Endodermal cell (in vitro differentiated cells): ENCODE results near the gene MMEL1. TPM values are rescaled to one million over a fixed set of nuclear protein-coding genes. Genes with fewer than 3 reads are reported as not detected.

Source experiments
- DNase-seq: peaks from one replicate; pipeline ENCODE4 v3.0.0-alpha.2; 2017
- H3K27ac ChIP-seq: 2 replicates; pipeline ENCODE4 v1.5.1; 2013; ENCODE audit warnings: mild to moderate bottlenecking, low read depth, low read length, moderate library complexity
- H3K27me3 ChIP-seq: 2 replicates; pipeline ENCODE4 v1.6.1; 2013; ENCODE audit warnings: mild to moderate bottlenecking, low read length, moderate library complexity; ENCODE audit not compliant: insufficient read depth, control insufficient read depth, poor library complexity, severe bottlenecking
- H3K36me3 ChIP-seq: 2 replicates; pipeline ENCODE4 v1.7.0; 2013; ENCODE audit warnings: mild to moderate bottlenecking, low read length, moderate library complexity; ENCODE audit not compliant: control insufficient read depth, insufficient read depth
- H3K4me1 ChIP-seq: one replicate; pipeline ENCODE4 v1.7.0; 2013; ENCODE audit warnings: low read length; ENCODE audit not compliant: control insufficient read depth, insufficient read depth
- H3K4me3 ChIP-seq: 2 replicates; pipeline ENCODE4 v1.5.1; 2013; ENCODE audit warnings: mild to moderate bottlenecking, low read length, moderate library complexity
- H3K9ac ChIP-seq: 2 replicates; pipeline ENCODE4 v1.6.1; 2013; ENCODE audit warnings: mild to moderate bottlenecking, low read length, moderate library complexity; ENCODE audit not compliant: poor library complexity, severe bottlenecking; ENCODE audit errors: extremely low read depth
- H3K9me3 ChIP-seq: 2 replicates; pipeline ENCODE4 v1.6.1; 2013; ENCODE audit warnings: mild to moderate bottlenecking, low read length, moderate library complexity; ENCODE audit not compliant: control insufficient read depth
- H3K27ac Mint-ChIP-seq: 2 replicates; pipeline ENCODE4 v1.8.0; 2020; ENCODE audit warnings: mixed read lengths
- H3K27me3 Mint-ChIP-seq: 2 replicates; pipeline ENCODE4 v1.8.0; 2021; ENCODE audit warnings: mild to moderate bottlenecking, mixed read lengths; ENCODE audit not compliant: insufficient read depth
- H3K36me3 Mint-ChIP-seq: 2 replicates; pipeline ENCODE4 v1.8.0; 2020; ENCODE audit warnings: low read depth, mixed read lengths
- H3K4me1 Mint-ChIP-seq: 2 replicates; pipeline ENCODE4 v1.8.0; 2020; ENCODE audit warnings: mixed read lengths
- H3K4me3 Mint-ChIP-seq: 2 replicates; pipeline ENCODE4 v1.8.0; 2020; ENCODE audit warnings: mild to moderate bottlenecking, moderate library complexity, mixed read lengths
- H3K9me3 Mint-ChIP-seq: 2 replicates; pipeline ENCODE4 v1.8.0; 2020; ENCODE audit warnings: mild to moderate bottlenecking, mixed read lengths
- WGBS, 2 experiments: methylation state at CpG; one replicate each; pipeline versions ENCODE4 v1.1.5 to v1.1.7; 2013; ENCODE audit warnings: missing lambda C conversion rate in 2 of 2, mixed read lengths in 1 of 2; ENCODE audit not compliant: insufficient coverage in 1 of 2, insufficient read length in 1 of 2; 5-methylcytosine and 5-hydroxymethylcytosine counted together
- total RNA-seq, 2 donors: library from RNA; stranded (reverse); fragmentation: NEBNext Ultra II Directional in 1 of 2; extraction: Animal tissue kit (Norgen Biotek cat#: 25700) in 1 of 2; gene quantifications; 2 replicates in 1 of 2; 3 replicates in 1 of 2; pipeline ENCODE4 v1.2.1, GENCODE V29; 2021
- TF ChIP-seq, protein P1 (sequence below): fragments of 200-600 bp; sonication (generic); conservative IDR thresholded peaks from 2 replicates; pipeline ENCODE4 v1.5.0; 2021; ENCODE audit warnings: antibody characterized with exemption, mild to moderate bottlenecking

Gene MMEL1
- total RNA-seq, 2 donors from 2014 or later = 0.42 TPM; not detected in 1

- Mint-ChIP-seq H3K27me3 (peaks cover 2% of the 10 kb centered on the region), H3K27ac (no peak overlapping the region), H3K9me3 (no peaks in the 10 kb centered on the region), H3K4me3 (no peak overlapping the region), H3K4me1 (no peaks in the 10 kb centered on the region), H3K36me3 (no peaks in the 10 kb centered on the region)
- H3K27ac ChIP-seq = no peak overlapping the region
- no peaks in the 10 kb centered on the region for H3K36me3 ChIP-seq
- H3K9ac ChIP-seq = no peak overlapping the region
- WGBS, 2 experiments = 89 to 92% methylated on average over 14 to 19 of the region's 19 CpGs
- no peaks in the 10 kb centered on the region for H3K4me1 ChIP-seq
- H3K4me3 ChIP-seq = no peak overlapping the region
- H3K9me3 ChIP-seq = no peaks in the 10 kb centered on the region
- no peaks in the 10 kb centered on the region for H3K27me3 ChIP-seq
- DNase-seq = peak; percentile 40
- TF ChIP-seq, protein P1, sequence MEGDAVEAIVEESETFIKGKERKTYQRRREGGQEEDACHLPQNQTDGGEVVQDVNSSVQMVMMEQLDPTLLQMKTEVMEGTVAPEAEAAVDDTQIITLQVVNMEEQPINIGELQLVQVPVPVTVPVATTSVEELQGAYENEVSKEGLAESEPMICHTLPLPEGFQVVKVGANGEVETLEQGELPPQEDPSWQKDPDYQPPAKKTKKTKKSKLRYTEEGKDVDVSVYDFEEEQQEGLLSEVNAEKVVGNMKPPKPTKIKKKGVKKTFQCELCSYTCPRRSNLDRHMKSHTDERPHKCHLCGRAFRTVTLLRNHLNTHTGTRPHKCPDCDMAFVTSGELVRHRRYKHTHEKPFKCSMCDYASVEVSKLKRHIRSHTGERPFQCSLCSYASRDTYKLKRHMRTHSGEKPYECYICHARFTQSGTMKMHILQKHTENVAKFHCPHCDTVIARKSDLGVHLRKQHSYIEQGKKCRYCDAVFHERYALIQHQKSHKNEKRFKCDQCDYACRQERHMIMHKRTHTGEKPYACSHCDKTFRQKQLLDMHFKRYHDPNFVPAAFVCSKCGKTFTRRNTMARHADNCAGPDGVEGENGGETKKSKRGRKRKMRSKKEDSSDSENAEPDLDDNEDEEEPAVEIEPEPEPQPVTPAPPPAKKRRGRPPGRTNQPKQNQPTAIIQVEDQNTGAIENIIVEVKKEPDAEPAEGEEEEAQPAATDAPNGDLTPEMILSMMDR = no peak
These were observed 28.5 kb downstream of the MMEL1 start for GRCh38 chr1:2604156-2604843.

DNA sequence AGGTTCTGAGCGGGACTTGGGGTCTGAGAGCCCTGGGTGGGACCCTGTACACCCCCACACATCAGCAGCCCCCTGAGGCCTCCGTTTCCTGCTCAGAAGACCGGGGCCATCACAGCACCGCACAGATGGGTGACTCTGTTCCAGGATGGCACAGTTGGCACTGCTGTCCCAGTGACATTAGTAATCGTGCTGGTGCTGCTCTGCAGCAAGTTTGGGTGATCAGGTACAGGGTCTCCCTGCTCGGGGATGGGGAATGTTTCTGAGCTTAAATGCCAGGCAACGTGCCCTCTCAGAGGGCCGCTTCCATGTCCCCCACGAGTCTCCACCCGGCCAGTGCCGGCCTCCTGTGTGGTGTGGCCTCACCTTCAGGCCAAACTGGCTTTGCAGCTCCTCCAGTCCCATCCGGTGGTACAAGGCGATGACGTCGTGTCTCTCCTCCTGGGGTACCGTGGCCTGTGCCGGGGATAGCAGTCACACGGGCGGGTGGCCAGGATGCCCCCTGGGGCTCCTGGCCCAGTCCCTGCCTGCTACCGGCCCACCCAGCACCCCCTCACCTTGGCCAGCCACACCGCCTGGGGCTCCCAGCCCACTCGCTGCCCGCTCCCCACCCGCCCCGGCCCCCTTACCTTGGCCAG is 29.2 kb downstream of the MMEL1 start:
- TF ChIP-seq, protein P1 = no peak
- peaks cover 2% of the 10 kb centered on the region for H3K9me3 Mint-ChIP-seq
- 90 to 97% methylated on average over 15 to 25 of the region's 25 CpGs for WGBS, 2 experiments
- no peaks in the 10 kb centered on the region for H3K4me1 Mint-ChIP-seq
- H3K27ac Mint-ChIP-seq = no peak overlapping the region
- H3K27me3 Mint-ChIP-seq = peaks cover 2% of the 10 kb centered on the region
- peak; percentile 26 for DNase-seq
- H3K4me3 Mint-ChIP-seq = no peak overlapping the region
- H3K36me3 Mint-ChIP-seq = no peaks in the 10 kb centered on the region
- Histone ChIP-seq H3K9me3 (no peaks in the 10 kb centered on the region), H3K4me3 (no peak overlapping the region), H3K4me1 (no peaks in the 10 kb centered on the region), H3K27me3 (no peaks in the 10 kb centered on the region), H3K27ac (no peak overlapping the region), H3K36me3 (no peaks in the 10 kb centered on the region), H3K9ac (no peak overlapping the region)

GRCh38 chr1:2602866-2603520 is 29.8 kb downstream of the MMEL1 start:
- H3K27me3 Mint-ChIP-seq = peaks cover 2% of the 10 kb centered on the region
- H3K9me3 Mint-ChIP-seq = peaks cover 7% of the 10 kb centered on the region
- H3K4me1 Mint-ChIP-seq = no peaks in the 10 kb centered on the region
- Histone ChIP-seq H3K36me3 (no peaks in the 10 kb centered on the region), H3K4me3 (no peak overlapping the region), H3K27ac (no peak overlapping the region), H3K27me3 (no peaks in the 10 kb centered on the region), H3K9me3 (no peaks in the 10 kb centered on the region), H3K9ac (no peak overlapping the region), H3K4me1 (no peaks in the 10 kb centered on the region)
- H3K27ac Mint-ChIP-seq = no peak overlapping the region
- TF ChIP-seq, protein P1 = no peak
- H3K4me3 Mint-ChIP-seq = no peak overlapping the region
- H3K36me3 Mint-ChIP-seq = no peaks in the 10 kb centered on the region
- peak; percentile 37 for DNase-seq
- WGBS, 2 experiments = 85 to 89% methylated on average over 3 to 18 of the region's 18 CpGs
